ENCODE measurements around the gene TDRD10. TPM values are rescaled to one million over a fixed set of nuclear protein-coding genes. Genes with fewer than 3 reads are reported as not detected.

Gene TDRD10
- total RNA-seq, 2 experiments from 2014 or later, result not detected

DNA sequence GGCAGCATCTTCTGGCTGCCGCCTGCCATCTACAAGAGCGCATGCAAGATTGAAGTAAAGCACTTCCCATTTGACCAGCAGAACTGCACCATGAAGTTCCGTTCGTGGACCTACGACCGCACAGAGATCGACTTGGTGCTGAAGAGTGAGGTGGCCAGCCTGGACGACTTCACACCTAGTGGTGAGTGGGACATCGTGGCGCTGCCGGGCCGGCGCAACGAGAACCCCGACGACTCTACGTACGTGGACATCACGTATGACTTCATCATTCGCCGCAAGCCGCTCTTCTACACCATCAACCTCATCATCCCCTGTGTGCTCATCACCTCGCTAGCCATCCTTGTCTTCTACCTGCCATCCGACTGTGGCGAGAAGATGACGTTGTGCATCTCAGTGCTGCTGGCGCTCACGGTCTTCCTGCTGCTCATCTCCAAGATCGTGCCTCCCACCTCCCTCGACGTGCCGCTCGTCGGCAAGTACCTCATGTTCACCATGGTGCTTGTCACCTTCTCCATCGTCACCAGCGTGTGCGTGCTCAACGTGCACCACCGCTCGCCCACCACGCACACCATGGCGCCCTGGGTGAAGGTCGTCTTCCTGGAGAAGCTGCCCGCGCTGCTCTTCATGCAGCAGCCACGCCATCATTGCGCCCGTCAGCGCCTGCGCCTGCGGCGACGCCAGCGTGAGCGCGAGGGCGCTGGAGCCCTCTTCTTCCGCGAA lies 69.4 kb downstream of the TDRD10 start:
- no peak for DNase-seq
- Mint-ChIP-seq H3K9me3 (no peaks in the 10 kb centered on the region), H3K27me3 (peaks cover 41% of the 10 kb centered on the region), H3K4me1 (peaks cover 3% of the 10 kb centered on the region), H3K27ac (no peak overlapping the region), H3K36me3 (no peaks in the 10 kb centered on the region), H3K4me3 (no peak overlapping the region)

DNA sequence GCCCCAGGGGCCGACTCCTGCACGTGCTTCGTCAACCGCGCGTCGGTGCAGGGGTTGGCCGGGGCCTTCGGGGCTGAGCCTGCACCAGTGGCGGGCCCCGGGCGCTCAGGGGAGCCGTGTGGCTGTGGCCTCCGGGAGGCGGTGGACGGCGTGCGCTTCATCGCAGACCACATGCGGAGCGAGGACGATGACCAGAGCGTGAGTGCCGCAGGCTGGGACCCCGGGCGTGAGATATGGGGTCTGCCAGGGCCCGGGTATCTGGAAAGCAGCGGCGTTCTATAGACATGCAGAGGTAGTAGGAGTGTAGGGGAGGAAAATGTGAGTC lies 69.9 kb downstream of the TDRD10 start:
- Mint-ChIP-seq H3K4me1 (peaks cover 3% of the 10 kb centered on the region), H3K27ac (no peak overlapping the region), H3K4me3 (no peak overlapping the region), H3K36me3 (no peaks in the 10 kb centered on the region), H3K27me3 (peaks cover 36% of the 10 kb centered on the region), H3K9me3 (no peaks in the 10 kb centered on the region)
- DNase-seq, result no peak

DNA sequence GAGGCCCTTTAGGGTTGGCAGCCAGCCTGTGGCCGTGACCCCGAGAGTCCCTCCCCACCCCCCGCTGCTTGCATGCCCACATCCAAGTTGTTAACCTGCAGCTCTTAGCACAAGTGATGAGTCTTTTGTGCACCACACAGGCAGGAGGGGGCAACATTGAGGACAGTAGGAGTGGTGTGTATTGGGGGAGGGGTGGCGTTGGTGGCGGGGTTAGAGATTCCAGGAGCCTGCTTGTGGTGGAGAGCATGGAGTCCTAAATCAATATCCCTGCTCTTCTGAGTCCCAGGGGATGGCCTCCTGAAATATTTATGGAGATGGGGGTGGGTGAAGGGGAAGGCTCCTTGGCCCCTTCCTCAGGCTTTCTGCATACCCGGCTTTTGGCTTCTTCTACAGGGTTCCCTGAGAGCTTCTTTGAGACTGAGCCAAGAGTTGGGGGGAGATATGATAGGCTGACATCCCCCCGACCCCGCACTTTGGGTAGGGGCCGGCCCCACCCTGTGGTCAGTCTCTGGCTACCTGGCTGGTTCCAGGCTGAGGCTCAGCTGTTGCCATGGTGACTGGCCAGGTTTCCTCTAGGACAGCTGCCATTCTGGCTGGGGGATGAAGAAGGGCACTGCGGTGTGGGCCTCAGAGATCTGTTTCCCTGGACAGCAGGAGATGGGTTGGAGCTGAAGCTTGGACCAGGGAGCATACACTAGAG lies 70.6 kb downstream of the TDRD10 start:
- Mint-ChIP-seq H3K27ac (no peak overlapping the region), H3K4me1 (peaks cover 3% of the 10 kb centered on the region)

DNA sequence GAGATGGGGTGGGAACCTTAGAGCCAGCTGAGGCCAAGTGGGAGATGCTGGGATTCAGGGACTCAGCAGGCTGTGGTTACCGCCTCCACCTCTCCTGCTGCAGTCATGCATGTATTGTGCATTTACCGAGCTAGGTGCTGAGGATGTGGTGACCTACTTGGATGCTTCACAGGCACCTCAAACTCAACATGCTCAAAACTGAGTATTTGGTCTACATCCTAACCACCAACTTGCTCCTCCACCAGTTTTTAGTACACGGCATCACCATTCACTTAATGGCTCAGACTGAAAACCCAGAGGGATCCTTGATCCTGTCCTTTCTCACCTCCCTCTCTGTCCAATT lies 71.1 kb downstream of the TDRD10 start:
- Mint-ChIP-seq H3K9me3 (no peaks in the 10 kb centered on the region), H3K36me3 (no peaks in the 10 kb centered on the region), H3K4me1 (peaks cover under 1% of the 10 kb centered on the region), H3K4me3 (no peak overlapping the region), H3K27me3 (peaks cover 24% of the 10 kb centered on the region), H3K27ac (no peak overlapping the region)
- DNase-seq, result no peak

More for the DNA sequence above, 70.6 kb downstream of the TDRD10 start:
- H3K9me3 Mint-ChIP-seq, result no peaks in the 10 kb centered on the region
- no peaks in the 10 kb centered on the region for H3K36me3 Mint-ChIP-seq
- no peak for DNase-seq
- H3K4me3 Mint-ChIP-seq, result no peak overlapping the region
- H3K27me3 Mint-ChIP-seq, result peaks cover 29% of the 10 kb centered on the region

DNA sequence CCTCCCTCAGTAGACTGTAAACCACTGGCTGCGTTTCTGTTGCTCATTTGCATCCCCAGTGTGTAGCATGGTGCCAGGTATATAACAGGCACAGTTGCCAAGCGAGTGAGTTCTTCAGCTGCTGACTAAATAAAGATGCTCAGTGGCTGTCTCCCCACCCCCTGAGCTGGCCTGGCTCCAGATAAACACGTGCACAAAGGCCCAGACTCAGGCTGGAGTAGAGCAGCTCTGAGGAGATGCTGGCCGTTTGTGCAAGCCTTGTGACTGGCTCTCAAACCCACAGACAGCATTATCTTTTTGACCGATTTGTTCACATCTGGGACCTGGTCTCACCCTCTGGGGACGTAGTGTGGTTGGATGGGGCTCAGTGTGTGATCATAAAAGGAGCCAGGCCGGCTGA lies 72.7 kb downstream of the TDRD10 start:
- Mint-ChIP-seq H3K4me1 (no peaks in the 10 kb centered on the region), H3K36me3 (no peaks in the 10 kb centered on the region), H3K9me3 (no peaks in the 10 kb centered on the region), H3K27me3 (peaks cover 11% of the 10 kb centered on the region), H3K4me3 (no peak overlapping the region), H3K27ac (peak overlapping the region; percentile 4)
- no peak for DNase-seq

DNA sequence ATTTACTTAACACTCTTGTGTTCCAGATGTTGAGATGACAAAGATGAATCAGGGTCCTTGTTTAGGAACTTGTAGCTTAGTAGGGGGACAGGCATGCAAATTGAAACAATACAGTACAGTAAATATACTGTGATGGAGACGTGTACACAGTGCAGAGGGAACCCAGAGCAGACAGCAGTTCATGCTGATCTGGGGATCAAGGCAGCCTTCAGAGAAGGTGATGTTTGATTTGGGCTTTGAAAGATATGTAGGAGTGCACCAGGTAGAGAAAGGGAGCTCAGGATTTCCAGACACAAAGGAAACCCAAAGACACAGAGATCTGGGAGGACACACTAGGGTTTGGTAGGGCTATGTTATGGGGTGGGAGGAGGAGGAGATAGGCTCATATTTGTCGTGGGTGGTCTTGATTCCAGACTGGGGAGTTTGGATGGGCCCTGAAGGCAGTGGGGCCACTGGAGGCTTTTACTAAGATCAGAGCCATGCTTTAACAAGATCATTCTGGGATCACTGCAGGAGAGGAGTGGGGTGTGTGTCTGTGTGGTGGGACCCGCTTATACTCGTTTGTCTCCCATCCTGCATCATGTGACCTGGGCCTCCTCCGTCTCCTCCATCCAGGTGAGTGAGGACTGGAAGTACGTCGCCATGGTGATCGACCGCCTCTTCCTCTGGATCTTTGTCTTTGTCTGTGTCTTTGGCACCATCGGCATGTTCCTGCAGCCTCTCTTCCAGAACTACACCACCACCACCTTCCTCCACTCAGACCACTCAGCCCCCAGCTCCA lies 73.3 kb downstream of the TDRD10 start:
- no peak for DNase-seq
- Mint-ChIP-seq H3K36me3 (no peaks in the 10 kb centered on the region), H3K9me3 (no peaks in the 10 kb centered on the region), H3K4me1 (no peaks in the 10 kb centered on the region), H3K27ac (peak overlapping the region; percentile 27), H3K27me3 (peaks cover 7% of the 10 kb centered on the region), H3K4me3 (no peak overlapping the region)

DNA sequence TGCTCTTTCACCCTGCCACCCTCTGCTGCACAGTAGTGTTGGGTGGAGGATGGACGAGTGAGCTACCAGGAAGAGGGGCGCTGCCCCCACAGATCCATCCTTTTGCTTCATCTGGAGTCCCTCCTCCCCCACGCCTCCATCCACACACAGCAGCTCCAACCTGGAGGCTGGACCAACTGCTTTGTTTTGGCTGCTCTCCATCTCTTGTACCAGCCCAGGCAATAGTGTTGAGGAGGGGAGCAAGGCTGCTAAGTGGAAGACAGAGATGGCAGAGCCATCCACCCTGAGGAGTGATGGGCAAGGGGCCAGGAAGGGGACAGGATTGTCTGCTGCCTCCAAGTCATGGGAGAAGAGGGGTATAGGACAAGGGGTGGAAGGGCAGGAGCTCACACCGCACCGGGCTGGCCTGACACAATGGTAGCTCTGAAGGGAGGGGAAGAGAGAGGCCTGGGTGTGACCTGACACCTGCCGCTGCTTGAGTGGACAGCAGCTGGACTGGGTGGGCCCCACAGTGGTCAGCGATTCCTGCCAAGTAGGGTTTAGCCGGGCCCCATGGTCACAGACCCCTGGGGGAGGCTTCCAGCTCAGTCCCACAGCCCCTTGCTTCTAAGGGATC lies 74.0 kb downstream of the TDRD10 start:
- peaks cover 5% of the 10 kb centered on the region for H3K27me3 Mint-ChIP-seq
- no peaks in the 10 kb centered on the region for H3K4me1 Mint-ChIP-seq
- peaks cover 2% of the 10 kb centered on the region for H3K36me3 Mint-ChIP-seq
- no peak for DNase-seq
- H3K4me3 Mint-ChIP-seq, result no peak overlapping the region
- no peaks in the 10 kb centered on the region for H3K9me3 Mint-ChIP-seq
- H3K27ac Mint-ChIP-seq, result peak overlapping the region; percentile 27

DNA sequence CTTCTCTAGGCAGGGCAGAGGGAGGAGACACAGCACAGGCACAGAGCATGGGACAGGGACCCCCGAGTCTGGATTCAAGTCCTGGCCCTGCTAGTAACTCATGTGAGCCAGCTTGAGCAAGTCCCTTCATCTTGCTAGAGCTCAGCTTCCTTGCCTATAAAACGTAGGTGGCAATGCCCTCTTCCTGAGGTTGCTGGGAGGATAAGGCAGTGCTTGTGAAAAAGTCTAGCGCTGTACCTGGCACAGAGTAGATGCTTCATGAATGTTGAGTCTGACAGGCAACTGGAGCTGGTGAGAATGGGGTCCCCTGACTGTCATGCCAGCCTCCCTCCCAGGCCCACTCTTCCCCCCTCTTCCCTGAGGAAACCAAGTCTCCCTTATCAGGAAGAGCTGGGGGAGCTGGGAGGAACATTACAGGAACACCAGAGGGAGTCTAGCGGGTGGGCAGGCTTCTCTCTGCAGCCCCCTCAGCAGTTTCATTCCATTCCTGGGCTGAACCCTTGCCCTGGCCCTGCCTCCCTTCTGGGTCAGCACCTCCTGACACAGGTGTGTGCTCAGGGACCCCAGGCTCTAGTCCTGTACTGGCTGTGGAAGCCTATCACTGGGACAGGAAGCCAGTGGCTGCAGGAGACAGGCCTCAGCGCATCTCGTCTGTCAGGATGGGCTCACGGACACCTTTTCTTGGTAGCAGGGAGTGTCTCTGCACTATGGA lies 75.5 kb downstream of the TDRD10 start:
- H3K36me3 Mint-ChIP-seq, result peaks cover 7% of the 10 kb centered on the region
- DNase-seq, result no peak
- H3K4me3 Mint-ChIP-seq, result no peak overlapping the region
- H3K27me3 Mint-ChIP-seq, result peaks cover 3% of the 10 kb centered on the region
- H3K9me3 Mint-ChIP-seq, result no peaks in the 10 kb centered on the region
- no peak overlapping the region for H3K27ac Mint-ChIP-seq
- H3K4me1 Mint-ChIP-seq, result no peaks in the 10 kb centered on the region

DNA sequence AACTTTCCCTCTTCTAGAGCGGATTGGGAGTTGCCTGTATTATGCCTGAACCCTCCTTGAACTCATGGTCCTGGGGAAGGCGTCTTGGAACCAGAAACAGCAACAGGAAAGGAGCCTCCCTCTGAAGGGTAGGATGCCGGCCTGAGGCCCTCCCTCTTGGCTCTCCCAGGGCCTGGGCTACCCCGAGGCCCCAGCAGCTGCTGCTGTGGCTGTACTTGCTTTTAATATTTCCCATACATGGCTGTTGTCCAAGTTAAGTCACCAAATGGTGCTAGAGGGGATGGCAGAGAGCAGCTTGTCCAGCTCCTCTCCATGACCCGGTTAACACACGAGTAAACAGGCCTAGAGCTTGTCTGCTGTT lies 76.0 kb downstream of the TDRD10 start:
- Mint-ChIP-seq H3K4me3 (no peak overlapping the region), H3K9me3 (no peaks in the 10 kb centered on the region), H3K27me3 (peaks cover 3% of the 10 kb centered on the region), H3K4me1 (no peaks in the 10 kb centered on the region), H3K36me3 (peaks cover 7% of the 10 kb centered on the region), H3K27ac (no peak overlapping the region)
- no peak for DNase-seq

DNA sequence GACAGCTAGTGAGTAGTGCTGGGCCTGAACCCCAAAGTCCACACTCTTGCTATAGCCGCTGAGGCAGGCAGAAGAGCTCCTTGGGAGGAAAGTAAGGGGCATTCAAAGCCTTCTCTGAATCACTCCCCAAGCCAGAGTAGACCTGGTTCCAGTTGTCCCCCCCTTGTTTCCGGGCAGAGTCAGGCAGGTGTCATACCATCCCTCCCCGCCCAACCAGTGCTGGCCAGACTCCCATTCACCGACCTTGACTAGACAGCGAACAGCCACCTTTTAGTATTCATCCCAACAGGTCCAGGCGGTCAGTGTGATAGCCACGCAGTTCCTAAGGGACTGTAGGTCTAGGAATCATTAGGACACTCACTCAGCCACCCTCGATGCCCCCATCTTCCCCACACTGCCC lies 77.4 kb downstream of the TDRD10 start:
- H3K9me3 Mint-ChIP-seq, result no peaks in the 10 kb centered on the region
- H3K4me3 Mint-ChIP-seq, result no peak overlapping the region
- no peak for DNase-seq
- peak overlapping the region; percentile 72 for H3K27ac Mint-ChIP-seq
- H3K4me1 Mint-ChIP-seq, result no peaks in the 10 kb centered on the region
- H3K27me3 Mint-ChIP-seq, result peaks cover 2% of the 10 kb centered on the region
- peaks cover 14% of the 10 kb centered on the region for H3K36me3 Mint-ChIP-seq

DNA sequence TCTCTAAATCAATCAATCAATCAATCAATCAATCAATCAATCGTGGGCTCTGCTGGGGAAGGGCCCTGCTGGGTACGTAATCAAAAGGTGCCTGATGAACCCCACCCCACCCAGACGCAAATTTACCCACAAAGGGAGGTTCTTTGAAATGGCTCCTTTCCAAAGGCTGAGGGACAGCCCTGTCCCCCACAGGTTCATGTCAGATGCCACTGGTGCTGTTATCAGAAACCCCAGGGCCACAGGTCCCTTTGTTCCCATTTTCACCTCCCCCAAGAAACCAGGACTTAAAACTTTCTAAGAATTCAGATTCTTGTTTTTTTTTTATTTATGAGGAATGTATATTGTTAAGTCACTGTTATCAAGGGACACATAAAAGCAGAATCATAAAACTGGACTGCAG lies 79.7 kb downstream of the TDRD10 start:
- DNase-seq, result no peak
- no peak overlapping the region for H3K27ac Mint-ChIP-seq
- H3K36me3 Mint-ChIP-seq, result peaks cover 27% of the 10 kb centered on the region
- no peak overlapping the region for H3K4me3 Mint-ChIP-seq
- H3K9me3 Mint-ChIP-seq, result no peaks in the 10 kb centered on the region
- peaks cover 6% of the 10 kb centered on the region for H3K4me1 Mint-ChIP-seq
- no peaks in the 10 kb centered on the region for H3K27me3 Mint-ChIP-seq

DNA sequence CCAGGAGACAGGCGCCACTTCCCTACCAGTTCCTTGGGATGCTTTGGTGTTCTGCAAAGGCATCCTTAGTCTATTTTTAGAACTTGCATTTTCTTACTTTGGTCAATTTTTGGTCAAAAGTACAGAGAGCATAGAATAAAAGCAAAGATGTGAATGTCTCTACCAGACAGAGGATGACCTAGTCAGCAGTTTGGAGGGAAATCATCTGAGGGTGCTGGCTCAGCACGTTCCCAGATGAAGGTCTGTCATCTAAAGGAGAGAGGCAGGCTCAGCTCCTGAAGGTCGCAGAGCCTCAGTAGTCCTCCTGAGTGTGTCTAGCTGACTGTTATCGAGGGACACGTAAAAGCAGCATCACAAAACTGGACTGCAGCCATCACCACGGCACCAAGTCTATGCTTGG lies 80.9 kb downstream of the TDRD10 start:
- H3K36me3 Mint-ChIP-seq, result peaks cover 32% of the 10 kb centered on the region
- no peaks in the 10 kb centered on the region for H3K27me3 Mint-ChIP-seq
- no peaks in the 10 kb centered on the region for H3K9me3 Mint-ChIP-seq
- no peak overlapping the region for H3K27ac Mint-ChIP-seq
- peaks cover 6% of the 10 kb centered on the region for H3K4me1 Mint-ChIP-seq
- no peak for DNase-seq
- no peak overlapping the region for H3K4me3 Mint-ChIP-seq

DNA sequence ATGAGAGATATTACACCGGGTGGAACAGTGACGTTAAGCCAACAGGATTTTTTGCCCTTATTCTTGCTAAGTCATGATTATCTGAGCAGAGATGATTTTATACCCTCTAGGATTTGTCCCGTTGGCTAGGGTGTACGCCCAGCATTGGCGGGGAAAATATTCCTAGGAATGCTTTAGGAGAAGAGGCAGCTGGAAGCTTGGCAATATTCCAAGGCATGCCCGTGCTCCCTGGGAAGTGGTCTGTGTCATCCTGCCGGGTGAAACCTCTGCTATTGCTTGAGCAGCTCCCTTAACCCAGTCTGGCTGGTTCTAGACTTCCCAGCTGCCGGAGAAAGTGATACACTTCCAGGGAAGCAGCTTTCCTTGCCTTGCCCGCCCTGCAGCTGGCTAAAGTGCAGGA lies 81.8 kb downstream of the TDRD10 start:
- peaks cover 39% of the 10 kb centered on the region for H3K36me3 Mint-ChIP-seq
- no peak overlapping the region for H3K4me3 Mint-ChIP-seq
- no peaks in the 10 kb centered on the region for H3K27me3 Mint-ChIP-seq
- no peak overlapping the region for H3K27ac Mint-ChIP-seq
- no peaks in the 10 kb centered on the region for H3K9me3 Mint-ChIP-seq
- peaks cover 6% of the 10 kb centered on the region for H3K4me1 Mint-ChIP-seq
- DNase-seq, result no peak

DNA sequence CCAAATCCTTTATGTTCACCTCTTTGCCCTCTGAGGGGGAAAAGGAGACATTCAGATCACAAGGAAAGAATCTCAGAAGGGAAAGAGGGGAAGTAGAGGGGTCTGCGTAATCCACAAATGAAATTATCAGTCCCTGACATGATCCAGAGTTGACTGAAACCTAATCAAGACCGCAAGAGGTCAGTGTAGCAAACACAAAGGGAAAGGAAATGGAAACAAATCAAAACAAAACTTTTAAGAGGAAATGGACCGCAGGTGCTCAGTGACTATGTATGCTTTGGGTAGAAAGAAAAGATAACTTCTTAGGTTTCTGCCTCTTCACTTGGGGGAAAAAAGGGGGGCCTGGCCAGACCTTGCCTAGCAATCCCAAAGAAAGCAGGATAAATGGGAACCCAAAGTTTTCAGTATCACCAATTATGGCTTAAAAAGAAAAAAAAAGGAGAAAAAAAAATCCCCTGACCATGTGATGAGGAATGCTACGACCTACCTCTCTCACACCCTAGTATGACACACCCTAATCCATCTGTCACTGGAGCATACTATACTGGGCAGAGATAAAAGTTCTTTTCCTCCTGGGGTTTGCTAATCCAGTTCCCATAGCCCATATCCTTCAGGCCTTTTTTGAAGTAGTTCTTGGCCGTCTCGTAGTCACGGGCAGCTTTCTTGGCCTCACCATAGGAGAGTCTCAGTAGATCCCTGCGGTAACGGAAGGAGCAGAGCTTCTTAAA lies 82.4 kb downstream of the TDRD10 start:
- Mint-ChIP-seq H3K27me3 (no peaks in the 10 kb centered on the region), H3K9me3 (no peaks in the 10 kb centered on the region), H3K27ac (peak overlapping the region; percentile 63), H3K4me3 (no peak overlapping the region), H3K4me1 (peaks cover 6% of the 10 kb centered on the region), H3K36me3 (peaks cover 43% of the 10 kb centered on the region)
- no peak for DNase-seq

All from activated naive CD8-positive, alpha-beta T cell treated with anti-CD3 and anti-CD28 coated beads for 36 hours (primary cell).